ENCODE measurements around the gene ZNF189.

ZNF189 gene

DNA sequence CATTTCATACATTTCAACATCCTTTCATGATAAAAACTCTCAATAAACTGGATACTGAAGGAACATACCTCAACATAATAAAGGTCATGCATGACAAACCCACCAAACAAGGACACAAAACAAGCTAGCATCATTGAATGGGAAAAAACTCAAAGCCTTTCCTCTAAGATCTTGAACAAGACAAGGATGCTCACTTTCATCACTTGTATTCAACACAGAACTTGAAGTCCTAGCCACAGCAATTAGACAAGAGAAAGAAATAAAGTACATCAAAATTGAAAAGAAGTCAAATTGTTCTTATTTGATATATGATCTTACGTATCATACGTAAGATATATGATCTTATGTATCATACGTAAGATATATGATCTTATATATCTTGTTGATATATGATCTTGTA lies 5.5 kb upstream of the ZNF189 start:
- no peak overlapping the region for H3K4me3 ChIP-seq (replicated peaks in 1 of 2; ENCODE audit: low read depth in 2 of 2, low read length in 2 of 2)
- DNase-seq (ENCODE audit: low read depth in 2 of 2) = no peak
- TF ChIP-seq, protein P1, sequence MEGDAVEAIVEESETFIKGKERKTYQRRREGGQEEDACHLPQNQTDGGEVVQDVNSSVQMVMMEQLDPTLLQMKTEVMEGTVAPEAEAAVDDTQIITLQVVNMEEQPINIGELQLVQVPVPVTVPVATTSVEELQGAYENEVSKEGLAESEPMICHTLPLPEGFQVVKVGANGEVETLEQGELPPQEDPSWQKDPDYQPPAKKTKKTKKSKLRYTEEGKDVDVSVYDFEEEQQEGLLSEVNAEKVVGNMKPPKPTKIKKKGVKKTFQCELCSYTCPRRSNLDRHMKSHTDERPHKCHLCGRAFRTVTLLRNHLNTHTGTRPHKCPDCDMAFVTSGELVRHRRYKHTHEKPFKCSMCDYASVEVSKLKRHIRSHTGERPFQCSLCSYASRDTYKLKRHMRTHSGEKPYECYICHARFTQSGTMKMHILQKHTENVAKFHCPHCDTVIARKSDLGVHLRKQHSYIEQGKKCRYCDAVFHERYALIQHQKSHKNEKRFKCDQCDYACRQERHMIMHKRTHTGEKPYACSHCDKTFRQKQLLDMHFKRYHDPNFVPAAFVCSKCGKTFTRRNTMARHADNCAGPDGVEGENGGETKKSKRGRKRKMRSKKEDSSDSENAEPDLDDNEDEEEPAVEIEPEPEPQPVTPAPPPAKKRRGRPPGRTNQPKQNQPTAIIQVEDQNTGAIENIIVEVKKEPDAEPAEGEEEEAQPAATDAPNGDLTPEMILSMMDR (IDR thresholded peaks at IDR 0.05; ENCODE audit: low read depth, low read length) = no peak

DNA sequence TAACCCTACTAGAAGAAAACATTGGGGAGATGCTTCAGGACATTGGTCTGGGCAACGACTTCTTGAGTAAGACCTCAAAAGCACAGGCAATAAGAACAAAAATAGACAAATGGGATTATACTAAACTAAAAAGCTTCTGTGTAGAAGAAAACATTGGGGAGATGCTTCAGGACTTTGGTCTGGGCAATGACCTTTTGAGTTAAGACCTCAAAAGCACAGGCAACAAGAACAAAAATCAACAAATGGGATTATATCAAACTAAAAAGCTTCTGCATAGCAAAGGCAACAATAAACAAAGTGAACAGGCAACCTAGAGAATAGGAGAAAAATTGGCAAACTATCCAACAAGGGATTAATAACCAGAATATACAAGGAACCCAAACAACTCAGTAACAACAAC lies 4.0 kb upstream of the ZNF189 start:
- no peak for DNase-seq (ENCODE audit: low read depth in 2 of 2)
- TF ChIP-seq, protein P1 (IDR thresholded peaks at IDR 0.05; ENCODE audit: low read depth, low read length) = no peak
- H3K4me3 ChIP-seq (replicated peaks in 1 of 2; ENCODE audit: low read depth in 2 of 2, low read length in 2 of 2) = no peak overlapping the region

DNA sequence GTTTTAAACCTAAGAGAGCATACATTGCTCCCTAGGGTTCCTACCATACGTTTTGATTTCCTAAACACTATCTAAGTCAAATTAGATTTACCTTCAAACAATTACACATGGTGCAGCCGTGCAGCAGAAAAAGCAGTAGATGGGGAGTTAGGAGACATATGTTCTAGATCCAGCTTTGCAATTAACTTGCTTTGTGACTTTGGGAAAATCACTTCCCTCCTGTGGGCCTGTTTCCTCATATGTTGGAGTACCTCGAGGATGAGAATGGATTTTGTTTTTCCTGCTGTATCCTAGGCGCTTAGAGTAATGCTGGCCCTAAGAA lies 944 bp upstream of the ZNF189 start:
- H3K4me3 ChIP-seq (replicated peaks in 1 of 2; ENCODE audit: low read depth in 2 of 2, low read length in 2 of 2) = peak overlapping the region; percentile 65 to 76
- DNase-seq (ENCODE audit: low read depth in 2 of 2) = no peak
- TF ChIP-seq, protein P1 (IDR thresholded peaks at IDR 0.05; ENCODE audit: low read depth, low read length) = no peak

DNA sequence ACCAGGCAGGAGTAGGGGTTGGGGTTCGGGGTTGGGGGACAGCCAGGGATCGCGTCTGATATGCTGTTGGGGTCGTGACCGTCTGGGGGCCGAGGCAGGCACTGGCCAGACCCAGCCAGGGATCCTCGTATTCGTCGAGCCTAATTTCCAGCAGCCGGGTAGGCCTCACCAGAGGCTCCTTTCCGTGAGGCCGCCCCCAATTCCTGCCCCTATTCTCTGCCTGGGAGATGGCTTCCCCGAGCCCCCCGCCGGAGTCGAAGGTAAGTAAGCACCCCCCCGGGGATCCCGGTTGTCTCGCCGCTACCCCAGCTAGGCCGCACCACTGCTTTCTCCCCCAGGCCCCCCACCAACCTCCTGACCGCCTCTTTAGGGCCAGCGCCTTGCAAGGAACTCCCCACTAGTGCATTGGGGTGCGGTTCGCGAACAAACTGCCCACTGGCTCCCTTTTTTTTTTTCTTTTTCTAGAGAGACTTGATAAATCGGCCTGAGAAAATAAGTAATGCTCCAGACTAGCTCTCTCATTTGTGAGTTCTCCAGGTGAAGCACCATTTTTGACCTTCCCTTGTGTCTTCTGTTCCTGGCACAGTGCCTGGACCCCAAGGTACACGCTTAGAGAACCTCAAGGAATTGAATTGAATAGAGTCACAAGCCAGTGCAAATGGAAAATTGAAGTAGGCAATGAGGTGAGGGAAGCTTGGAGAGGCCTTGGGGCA lies 435 bp downstream of the ZNF189 start:
- TF ChIP-seq, protein P1 (IDR thresholded peaks at IDR 0.05; ENCODE audit: low read depth, low read length) = no peak
- DNase-seq (ENCODE audit: low read depth in 2 of 2) = peak in 1 of 2 donors; percentile 16
- H3K4me3 ChIP-seq (replicated peaks in 1 of 2; ENCODE audit: low read depth in 2 of 2, low read length in 2 of 2) = peak overlapping the region; percentile 72 to 76

DNA sequence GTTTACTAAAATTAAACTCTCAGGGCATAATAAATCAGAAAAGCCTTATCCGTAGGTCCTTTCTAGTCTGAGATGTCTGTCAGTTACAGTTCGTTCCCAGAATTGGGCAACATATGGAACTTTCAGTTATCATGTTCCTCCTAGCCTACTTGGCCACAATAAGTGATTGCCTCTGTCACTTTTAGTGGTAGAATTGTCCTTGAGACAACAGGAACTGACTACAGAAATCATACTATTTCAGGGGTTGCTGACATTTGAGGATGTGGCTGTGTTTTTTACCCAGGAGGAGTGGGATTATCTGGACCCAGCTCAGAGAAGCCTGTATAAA lies 956 bp downstream of the ZNF189 start:
- H3K4me3 ChIP-seq (replicated peaks in 1 of 2; ENCODE audit: low read depth in 2 of 2, low read length in 2 of 2) = peak overlapping the region; percentile 72 to 76
- no peak for DNase-seq (ENCODE audit: low read depth in 2 of 2)
- TF ChIP-seq, protein P1 (IDR thresholded peaks at IDR 0.05; ENCODE audit: low read depth, low read length) = no peak

DNA sequence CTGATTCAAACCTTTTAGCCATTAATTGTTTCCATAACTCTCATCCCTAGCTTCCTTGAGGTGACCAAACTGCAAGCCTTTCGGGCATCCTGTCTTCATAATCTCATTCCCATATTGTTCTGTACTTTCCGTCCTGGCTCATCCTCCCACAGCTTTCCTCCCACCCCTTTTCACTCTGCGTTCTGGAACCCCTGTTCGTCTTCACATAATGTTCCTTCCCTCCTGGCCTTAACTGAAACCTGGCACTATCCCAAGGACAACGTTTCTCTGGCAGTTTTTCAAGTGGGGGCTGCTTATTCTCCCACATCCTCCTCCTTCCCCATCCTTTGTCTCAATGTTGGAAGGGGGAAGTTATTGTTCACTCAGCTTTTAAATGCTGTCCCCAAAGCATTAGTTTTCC lies 1.5 kb downstream of the ZNF189 start:
- H3K4me3 ChIP-seq (replicated peaks in 1 of 2; ENCODE audit: low read depth in 2 of 2, low read length in 2 of 2) = peak overlapping the region in 1 of 2 donors; percentile 76
- peak; percentile 46 to 73 for DNase-seq (ENCODE audit: low read depth in 2 of 2)
- TF ChIP-seq, protein P1 (IDR thresholded peaks at IDR 0.05; ENCODE audit: low read depth, low read length) = no peak

Measured in cardiac fibroblast (primary cell).